ENCODE data around the gene ARID2. TPM values are rescaled to one million over a fixed set of nuclear protein-coding genes. Genes with fewer than 3 reads are reported as not detected.

ARID2 gene
- total RNA-seq, 4 donors from 2014 or later = 27.7 to 46.5 (median 35.4) TPM

GRCh38 chr12:45763381-45763780, 33.9 kb downstream of the ARID2 start:
- TF ChIP-seq CTCF (IDR thresholded peaks at IDR 0.05; ENCODE audit: low read depth) = no peak

GRCh38 chr12:45768194-45768593, 38.7 kb downstream of the ARID2 start:
- no peak for TF ChIP-seq CTCF (IDR thresholded peaks at IDR 0.05; ENCODE audit: low read depth)

GRCh38 chr12:45773747-45774146, 44.2 kb downstream of the ARID2 start:
- no peak for TF ChIP-seq CTCF (IDR thresholded peaks at IDR 0.05; ENCODE audit: low read depth)

- no peak for TF ChIP-seq CTCF (IDR thresholded peaks at IDR 0.05; ENCODE audit: low read depth)
These were observed 45.1 kb downstream of the ARID2 start for GRCh38 chr12:45774508-45775162.

- no peak for TF ChIP-seq CTCF (IDR thresholded peaks at IDR 0.05; ENCODE audit: low read depth)
These were observed 46.0 kb downstream of the ARID2 start for GRCh38 chr12:45775465-45775864.

- TF ChIP-seq CTCF (IDR thresholded peaks at IDR 0.05; ENCODE audit: low read depth) = no peak
These were observed 46.5 kb downstream of the ARID2 start for GRCh38 chr12:45775964-45776363.

- no peak for TF ChIP-seq CTCF (IDR thresholded peaks at IDR 0.05; ENCODE audit: low read depth)
These were observed 50.4 kb downstream of the ARID2 start for GRCh38 chr12:45779936-45780335.
